Measurements from ENCODE around the gene KCNJ14. TPM values are rescaled to one million over a fixed set of nuclear protein-coding genes. Genes with fewer than 3 reads are reported as not detected.

KCNJ14 gene
- total RNA-seq, 4 donors from 2014 or later: 0.42 to 0.86 (median 0.51) TPM

DNA sequence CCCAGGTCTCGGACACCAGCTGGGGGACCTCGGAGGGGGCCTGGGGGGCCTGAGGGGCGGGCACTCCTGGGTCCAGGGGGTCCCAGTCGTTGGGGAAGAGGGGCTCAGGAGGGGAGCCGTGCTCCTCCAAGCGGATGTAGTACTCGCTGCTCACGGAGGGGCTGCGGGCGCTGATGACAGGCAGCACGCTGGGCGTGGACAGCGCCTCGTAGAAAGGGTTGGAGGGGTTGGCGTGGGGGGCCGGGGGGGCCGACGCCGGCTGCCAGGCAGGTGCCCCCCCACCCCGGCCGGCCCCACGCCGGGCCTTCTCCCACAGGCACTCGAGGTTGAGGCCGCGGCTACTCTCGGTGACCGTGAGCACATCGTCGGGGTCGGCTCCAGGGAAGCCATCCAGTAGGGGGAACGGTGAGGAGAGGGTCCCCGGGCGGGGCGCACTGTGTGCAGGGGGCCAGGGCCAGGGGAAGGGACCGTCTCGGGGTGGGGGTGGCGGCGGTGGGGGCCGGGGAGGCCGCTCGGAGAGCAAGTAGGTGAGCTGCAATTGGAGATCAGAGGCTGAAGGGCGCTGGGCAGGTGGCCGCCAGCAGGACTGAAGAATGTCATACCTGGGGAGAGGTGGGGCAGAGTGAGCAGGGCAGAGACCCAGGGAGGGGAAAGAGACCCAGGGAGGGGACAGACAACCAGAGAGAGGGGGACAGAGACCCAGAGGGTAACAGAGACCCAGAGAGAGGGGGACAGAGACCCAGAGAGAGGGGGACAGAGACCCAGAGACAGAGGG is 44.1 kb downstream of the KCNJ14 start:
- Histone ChIP-seq H3K27me3 (peaks cover 0 to 61% (median 50%) of the 10 kb centered on the region in 4 donors), H3K4me1 (peaks cover 4 to 52% (median 39%) of the 10 kb centered on the region in 4 donors), H3K36me3 (no peaks in the 10 kb centered on the region), H3K4me3 (peak overlapping the region in 1 of 4 donors; percentile 32), H3K27ac (replicated peaks in 1 of 4) (no peak overlapping the region), H3K9me3 (no peaks in the 10 kb centered on the region)
- 66% methylated on average over 31 of the region's 44 CpGs for WGBS
- TF ChIP-seq EP300 (IDR thresholded peaks at IDR 0.05) (no peak), POLR2A (IDR thresholded peaks at IDR 0.05; ENCODE audit: low read depth) (no peak), POLR2AphosphoS5 (IDR thresholded peaks at IDR 0.05) (no peak), CTCF (IDR thresholded peaks at IDR 0.05) (no peak)
- DNase-seq (ENCODE audit: extremely low spot score): no peak
- intact Hi-C loops (cut with DNase I): no loop called here

- Histone ChIP-seq H3K4me3 (no peak overlapping the region), H3K27ac (replicated peaks in 1 of 4) (no peak overlapping the region), H3K9me3 (no peaks in the 10 kb centered on the region), H3K27me3 (peaks cover 0 to 61% (median 50%) of the 10 kb centered on the region in 4 donors), H3K36me3 (no peaks in the 10 kb centered on the region), H3K4me1 (peaks cover 0 to 39% (median 30%) of the 10 kb centered on the region in 4 donors)
- no peak for DNase-seq (ENCODE audit: extremely low spot score)
- intact Hi-C loops (cut with DNase I): no loop called here
- no peak for TF ChIP-seq POLR2AphosphoS5 (IDR thresholded peaks at IDR 0.05)
- TF ChIP-seq EP300 (IDR thresholded peaks at IDR 0.05): no peak
- TF ChIP-seq CTCF (IDR thresholded peaks at IDR 0.05): no peak
- TF ChIP-seq POLR2A (IDR thresholded peaks at IDR 0.05; ENCODE audit: low read depth): no peak
- 63% methylated on average over 4 of the region's 32 CpGs for WGBS
Observed at GRCh38 chr19:48500830-48501493, 45.6 kb downstream of the KCNJ14 start.

DNA sequence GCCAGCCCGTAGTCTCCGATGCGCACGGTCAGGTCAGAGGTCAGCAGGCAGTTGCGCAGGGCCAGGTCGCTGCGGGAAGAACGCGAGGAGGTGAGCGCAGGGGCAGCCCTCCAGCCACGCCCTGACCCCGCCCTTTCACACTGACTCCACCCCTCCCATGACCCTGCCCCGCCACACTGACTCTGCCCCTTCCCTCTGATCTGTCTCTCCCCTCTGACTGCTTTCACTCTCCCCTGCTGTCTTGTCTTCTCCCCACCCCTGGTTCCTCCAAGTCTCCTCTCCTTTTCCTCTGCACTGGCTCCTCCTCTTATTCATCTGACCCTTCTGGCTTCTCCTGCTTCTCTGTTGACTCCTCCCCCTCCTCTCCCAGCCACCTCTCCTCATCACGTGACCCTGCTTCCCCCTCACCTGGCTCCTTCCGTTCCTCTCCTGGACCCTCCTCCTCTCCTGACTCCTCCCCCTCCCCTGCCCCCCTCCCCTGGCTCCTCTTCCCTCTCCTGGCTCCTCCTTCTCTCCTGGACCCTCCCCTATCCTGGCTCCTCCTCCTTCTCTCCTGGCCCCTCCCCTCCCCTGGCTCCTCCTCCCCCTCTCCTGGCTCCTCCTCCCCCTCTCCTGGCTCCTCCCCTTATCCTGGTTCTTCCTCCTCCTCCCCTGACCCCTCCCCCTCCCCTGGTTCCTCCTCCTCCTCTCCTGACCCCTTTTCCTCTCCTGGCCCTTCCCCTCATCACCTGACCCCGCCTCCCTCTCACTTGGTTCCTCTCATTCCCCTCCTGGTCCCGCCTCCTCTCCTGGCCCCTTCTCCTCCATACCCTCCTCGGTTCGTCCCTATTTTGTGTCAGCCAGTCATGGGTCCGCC is 46.3 kb downstream of the KCNJ14 start:
- no peak for TF ChIP-seq EP300 (IDR thresholded peaks at IDR 0.05)
- TF ChIP-seq POLR2A (IDR thresholded peaks at IDR 0.05; ENCODE audit: low read depth): no peak
- TF ChIP-seq POLR2AphosphoS5 (IDR thresholded peaks at IDR 0.05): no peak
- TF ChIP-seq CTCF (IDR thresholded peaks at IDR 0.05): no peak
- DNase-seq (ENCODE audit: extremely low spot score): no peak
- H3K36me3 ChIP-seq: no peaks in the 10 kb centered on the region
- intact Hi-C loops (cut with DNase I): no loop called here
- no peak overlapping the region for H3K4me3 ChIP-seq
- H3K9me3 ChIP-seq: no peaks in the 10 kb centered on the region
- H3K4me1 ChIP-seq: peaks cover 0 to 38% (median 30%) of the 10 kb centered on the region in 4 donors
- no peak overlapping the region for H3K27ac ChIP-seq (replicated peaks in 1 of 4)
- peaks cover 0 to 61% (median 50%) of the 10 kb centered on the region in 4 donors for H3K27me3 ChIP-seq
- 8% methylated on average over 14 of the region's 20 CpGs for WGBS

GRCh38 chr19:48502350-48503018 is 47.1 kb downstream of the KCNJ14 start:
- peaks cover 0 to 54% (median 46%) of the 10 kb centered on the region in 4 donors for H3K27me3 ChIP-seq
- no peak for DNase-seq (ENCODE audit: extremely low spot score)

More at GRCh38 chr19:48502350-48503018, 47.1 kb downstream of the KCNJ14 start:
- 40% methylated on average over 15 of the region's 27 CpGs for WGBS
- no peak overlapping the region for H3K4me3 ChIP-seq
- intact Hi-C loops (cut with DNase I): no loop called here
- H3K4me1 ChIP-seq: peaks cover 0 to 34% (median 28%) of the 10 kb centered on the region in 4 donors
- no peaks in the 10 kb centered on the region for H3K36me3 ChIP-seq
- no peaks in the 10 kb centered on the region for H3K9me3 ChIP-seq
- TF ChIP-seq CTCF (IDR thresholded peaks at IDR 0.05): no peak
- no peak for TF ChIP-seq POLR2AphosphoS5 (IDR thresholded peaks at IDR 0.05)
- H3K27ac ChIP-seq (replicated peaks in 1 of 4): no peak overlapping the region
